Stimulated activated CD4-positive, alpha-beta T cell treated with anti-CD3 and anti-CD28 coated beads, Interleukin-15, amount 100 ng/mL, for 48 hours (primary cell): Measurements from ENCODE around the gene SAA1.
"Not testable (repeated sequence)": the region's sequence is repeated elsewhere in the genome, so short reads cannot be mapped to it uniquely, and the experiment has no call there.

Source experiments
- DNase-seq, 2 donors: peaks; one replicate each; pipeline ENCODE4 v3.0.0-alpha.2; 2020; ENCODE audit warnings: low read depth in 2 of 2

Gene SAA1

GRCh38 chr11:18259259-18259658 is 6.8 kb upstream of the SAA1 start:
- DNase-seq = no peak

GRCh38 chr11:18261721-18262120 is 4.3 kb upstream of the SAA1 start:
- no peak for DNase-seq

DNA sequence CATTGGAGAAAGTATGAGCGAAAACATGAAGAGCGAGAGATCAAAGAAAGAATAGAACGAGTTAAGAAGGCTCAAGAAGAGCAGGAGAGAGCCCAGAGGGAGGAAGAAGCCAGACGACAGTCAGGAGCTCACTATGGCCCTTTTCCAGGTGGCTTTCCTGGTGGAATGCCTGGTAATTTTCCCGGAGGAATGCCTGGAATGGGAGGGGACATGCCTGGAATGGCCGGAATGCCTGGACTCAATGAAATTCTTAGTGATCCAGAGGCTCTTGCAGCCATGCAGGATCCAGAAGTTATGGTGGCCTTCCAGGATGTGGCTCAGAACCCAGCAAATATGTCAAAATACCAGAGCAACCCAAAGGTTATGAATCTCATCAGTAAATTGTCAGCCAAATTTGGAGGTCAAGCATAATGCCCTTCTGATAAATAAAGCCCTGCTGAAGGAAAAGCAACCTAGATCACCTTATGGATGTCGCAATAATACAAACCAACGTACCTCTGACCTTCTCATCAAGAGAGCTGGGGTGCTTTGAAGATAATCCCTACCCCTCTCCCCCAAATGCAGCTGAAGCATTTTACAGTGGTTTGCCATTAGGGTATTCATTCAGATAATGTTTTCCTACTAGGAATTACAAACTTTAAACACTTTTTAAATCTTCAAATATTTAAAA is 3.2 kb upstream of the SAA1 start:
- not testable (repeated sequence) for DNase-seq

DNA sequence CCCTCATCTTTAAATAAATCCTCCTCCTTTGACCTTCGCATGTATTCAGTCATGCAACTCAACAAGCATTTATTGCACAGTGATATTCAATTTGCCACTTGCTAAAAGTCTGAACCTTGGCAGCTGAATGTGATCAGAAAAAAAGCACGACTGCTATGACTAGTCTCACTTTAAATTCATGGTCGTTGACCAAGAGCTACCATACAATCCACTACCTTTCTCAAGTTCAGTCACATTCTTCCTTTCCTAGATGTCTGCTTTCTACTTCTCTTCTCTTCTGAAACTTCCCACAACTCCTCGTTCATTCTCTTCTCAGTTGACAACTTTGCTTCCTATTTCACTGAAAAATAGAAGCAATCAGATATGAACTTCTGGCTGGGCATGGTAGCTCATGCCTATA is 2.0 kb upstream of the SAA1 start:
- no peak for DNase-seq

DNA sequence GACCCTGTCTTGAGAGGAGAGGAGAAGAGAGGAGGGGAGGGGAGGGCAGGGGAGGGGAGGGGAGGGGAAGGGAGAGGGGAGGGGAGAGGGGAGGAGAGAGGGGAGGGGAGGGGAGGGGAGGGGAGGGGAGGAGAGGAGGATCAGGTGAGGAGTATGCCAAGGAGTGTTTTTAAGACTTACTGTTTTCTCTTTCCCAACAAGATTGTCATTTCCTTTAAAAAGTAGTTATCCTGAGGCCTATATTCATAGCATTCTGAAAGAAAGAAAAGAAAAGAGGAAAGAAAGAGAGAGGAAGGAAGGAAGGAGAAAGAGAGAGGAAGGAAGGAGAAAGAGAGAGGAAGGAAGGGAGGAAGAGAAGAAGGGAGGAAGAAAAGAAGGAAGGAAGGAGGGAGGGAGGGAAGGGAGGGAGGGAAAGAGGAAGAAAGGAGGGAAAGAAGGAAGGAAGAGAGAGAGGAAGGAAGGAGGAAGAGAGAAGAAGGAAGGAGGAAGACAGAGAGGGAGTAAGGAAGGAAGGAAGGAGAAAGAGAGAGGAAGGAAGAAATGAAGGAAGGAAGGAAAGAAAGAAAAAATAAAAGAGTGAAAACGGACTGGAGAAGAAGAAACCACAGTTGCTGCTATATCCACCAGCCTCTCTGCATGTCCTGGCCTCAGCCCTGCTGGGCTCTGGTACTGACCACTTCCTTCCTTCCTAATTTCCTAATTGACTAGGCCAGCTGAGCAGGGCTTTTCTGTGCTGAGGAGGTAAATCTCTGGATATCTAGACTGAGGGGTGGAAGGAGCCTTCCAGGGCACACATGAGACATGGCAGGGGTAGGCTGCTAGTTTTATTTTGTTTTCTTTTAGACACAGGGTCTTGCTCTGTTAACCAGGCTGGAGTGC is 1.1 kb upstream of the SAA1 start:
- no peak for DNase-seq

DNA sequence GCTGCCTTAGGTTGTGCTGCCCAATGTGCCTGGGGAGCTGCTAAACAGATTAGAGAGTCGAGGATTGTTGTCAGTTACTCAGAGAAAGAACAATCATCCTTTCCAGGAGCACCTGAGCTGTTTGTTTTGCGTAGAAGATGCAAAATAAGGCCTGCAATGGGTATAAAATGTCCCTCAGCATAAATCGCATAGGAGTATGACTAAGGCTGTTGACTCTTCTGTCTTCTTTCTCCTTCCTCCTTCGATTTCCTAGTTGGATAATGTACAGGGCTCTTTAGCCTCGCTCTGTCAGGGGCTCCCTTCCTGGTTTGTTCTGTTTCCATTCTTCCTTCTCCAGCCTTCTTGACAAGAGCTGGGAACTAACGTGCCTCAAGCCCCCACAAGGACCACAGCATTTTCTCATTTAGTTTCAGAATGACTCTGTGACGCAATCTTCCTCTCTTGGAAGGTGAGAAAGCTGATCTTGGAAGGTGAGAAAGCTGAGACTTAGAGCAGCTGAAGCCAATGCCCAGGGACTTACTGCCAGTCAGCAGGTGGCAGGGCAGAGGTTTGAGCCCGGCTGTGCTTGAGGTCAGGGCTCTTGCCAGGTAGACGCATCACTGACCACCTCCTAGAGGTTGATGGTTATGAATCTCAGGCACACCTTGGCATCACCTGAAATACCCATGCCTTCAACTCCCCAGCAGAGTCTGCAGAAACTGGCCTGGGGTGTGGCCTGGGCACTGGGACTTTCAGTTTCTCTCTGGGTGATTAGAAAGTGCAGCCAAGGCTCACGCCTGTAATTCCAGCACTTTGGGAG is 1.5 kb downstream of the SAA1 start:
- DNase-seq = not testable (repeated sequence)

- not testable (repeated sequence) for DNase-seq
Measured at GRCh38 chr11:18269252-18269651, 3.2 kb downstream of the SAA1 start.

DNA sequence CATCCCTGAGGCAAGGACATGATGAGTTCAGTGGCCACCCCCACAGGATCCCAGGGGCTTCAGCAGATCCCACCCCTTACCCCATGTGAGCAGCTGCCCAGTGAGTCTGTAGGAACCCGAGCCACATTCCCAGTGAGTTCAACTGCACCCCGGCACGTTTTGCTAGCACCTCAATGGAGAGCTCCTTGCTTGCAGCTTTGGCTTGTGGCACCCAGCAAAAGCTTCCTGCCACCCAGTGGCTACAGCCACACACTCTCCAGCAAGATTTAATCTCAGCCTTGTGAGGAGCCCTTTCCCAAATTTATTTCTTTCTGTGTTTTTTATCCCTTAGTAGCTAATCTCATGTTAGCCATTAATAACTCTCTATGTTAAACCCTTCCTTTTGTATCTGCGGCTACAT is 4.0 kb downstream of the SAA1 start:
- DNase-seq = no peak

GRCh38 chr11:18271206-18271605 is 5.1 kb downstream of the SAA1 start:
- no peak for DNase-seq

- DNase-seq = no peak
Measured at GRCh38 chr11:18277565-18278271, 11.7 kb downstream of the SAA1 start.

- no peak for DNase-seq
Measured at GRCh38 chr11:18280438-18281045, 14.5 kb downstream of the SAA1 start.

- DNase-seq = no peak
Measured at GRCh38 chr11:18282626-18283025, 16.6 kb downstream of the SAA1 start.

GRCh38 chr11:18285841-18286240 is 19.8 kb downstream of the SAA1 start:
- DNase-seq = no peak

- no peak for DNase-seq
Measured at GRCh38 chr11:18288911-18289310, 22.8 kb downstream of the SAA1 start.

DNA sequence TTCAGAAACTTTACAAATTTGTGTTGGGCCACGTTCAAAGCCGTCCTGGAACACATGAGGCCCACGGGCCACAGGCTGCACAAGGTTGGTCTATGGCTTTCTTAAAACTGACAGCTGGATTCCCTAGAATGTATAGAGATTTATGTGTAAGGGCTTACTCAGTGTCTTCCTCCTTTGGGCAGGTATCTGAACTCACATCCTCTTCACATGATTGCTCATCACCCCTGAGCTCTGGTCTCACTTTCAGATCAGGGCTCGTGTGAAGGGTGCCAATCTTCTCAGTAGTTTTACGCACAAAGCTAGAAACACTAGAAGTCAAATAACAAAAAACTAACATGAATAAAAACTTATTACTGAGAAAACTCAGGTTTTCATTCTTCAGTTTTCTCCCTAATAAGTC is 28.8 kb downstream of the SAA1 start:
- no peak for DNase-seq

GRCh38 chr11:18295316-18295715 is 29.3 kb downstream of the SAA1 start:
- DNase-seq = no peak

DNA sequence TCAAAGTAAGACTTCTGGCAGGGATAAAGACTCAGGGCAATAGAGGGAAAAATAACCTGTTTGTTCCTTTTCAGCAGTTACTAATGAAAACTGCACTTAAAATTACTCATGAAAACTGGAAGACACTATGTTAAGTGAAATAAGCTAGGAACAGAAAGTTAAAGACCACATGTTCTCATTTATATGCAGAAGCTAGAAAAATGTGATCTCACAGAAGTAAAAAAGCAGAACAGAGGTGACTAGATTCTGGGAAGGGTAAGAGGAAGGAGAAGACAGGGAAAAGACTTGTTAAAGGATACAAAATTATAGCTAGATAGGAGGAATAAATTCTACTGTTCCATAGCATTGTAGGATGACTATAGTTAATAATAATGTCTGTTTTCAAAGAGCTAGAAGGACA is 33.7 kb downstream of the SAA1 start:
- DNase-seq = no peak

GRCh38 chr11:18304745-18305144 is 38.7 kb downstream of the SAA1 start:
- no peak for DNase-seq

- no peak for DNase-seq
Measured at GRCh38 chr11:18307461-18308139, 41.5 kb downstream of the SAA1 start.

GRCh38 chr11:18308242-18308641 is 42.2 kb downstream of the SAA1 start:
- no peak for DNase-seq

GRCh38 chr11:18309691-18310090 is 43.6 kb downstream of the SAA1 start:
- DNase-seq = no peak
